ENCODE measurements around the gene KIF7.

Gene KIF7

GRCh38 chr15:89648106-89649012, 6.9 kb downstream of the KIF7 start:
- no peak overlapping the region for H3K4me3 ChIP-seq (ENCODE audit: low read depth, low read length)
- TF ChIP-seq CTCF (IDR thresholded peaks at IDR 0.05; ENCODE audit: low read depth, low read length) = no peak

GRCh38 chr15:89647191-89647851, 7.9 kb downstream of the KIF7 start:
- peak; percentile 96 for TF ChIP-seq CTCF (IDR thresholded peaks at IDR 0.05; ENCODE audit: low read depth, low read length)
- H3K4me3 ChIP-seq (ENCODE audit: low read depth, low read length) = no peak overlapping the region

GRCh38 chr15:89646416-89647141, 8.7 kb downstream of the KIF7 start:
- no peak overlapping the region for H3K4me3 ChIP-seq (ENCODE audit: low read depth, low read length)
- TF ChIP-seq CTCF (IDR thresholded peaks at IDR 0.05; ENCODE audit: low read depth, low read length) = no peak

GRCh38 chr15:89645680-89646079, 9.6 kb downstream of the KIF7 start:
- H3K4me3 ChIP-seq (ENCODE audit: low read depth, low read length) = no peak overlapping the region
- no peak for TF ChIP-seq CTCF (IDR thresholded peaks at IDR 0.05; ENCODE audit: low read depth, low read length)

GRCh38 chr15:89642106-89642505, 13.2 kb downstream of the KIF7 start:
- no peak overlapping the region for H3K4me3 ChIP-seq (ENCODE audit: low read depth, low read length)
- no peak for TF ChIP-seq CTCF (IDR thresholded peaks at IDR 0.05; ENCODE audit: low read depth, low read length)

GRCh38 chr15:89641053-89641452, 14.2 kb downstream of the KIF7 start:
- H3K4me3 ChIP-seq (ENCODE audit: low read depth, low read length) = no peak overlapping the region
- no peak for TF ChIP-seq CTCF (IDR thresholded peaks at IDR 0.05; ENCODE audit: low read depth, low read length)
